CD14-positive monocyte (primary cell): ENCODE results near the gene C1QTNF3. TPM values are rescaled to one million over a fixed set of nuclear protein-coding genes. Genes with fewer than 3 reads are reported as not detected.

Source experiments
- DNase-seq, 3 donors: peaks; one replicate each; pipeline ENCODE4 v3.0.0-alpha.2; 2011 to 2022
- H2AFZ ChIP-seq: 2 replicates; pipeline ENCODE4 v1.6.0; 2012; ENCODE audit warnings: mild to moderate bottlenecking, low read depth, low read length, inconsistent platforms; ENCODE audit not compliant: insufficient read depth, poor library complexity, severe bottlenecking
- H3K27ac ChIP-seq, 2 donors: 1 replicate in 1 of 2; 2 replicates in 1 of 2; pipeline ENCODE4 v1.5.1; 2012 to 2013; ENCODE audit warnings: low read length in 2 of 2, control low read depth in 1 of 2, inconsistent platforms in 1 of 2, low read depth in 1 of 2, mild to moderate bottlenecking in 1 of 2
- H3K27me3 ChIP-seq, 2 donors: one replicate each; pipeline versions ENCODE4 v1.6.0 to v1.6.1; 2011 to 2013; ENCODE audit warnings: low read length in 2 of 2; ENCODE audit not compliant: control insufficient read depth in 2 of 2, insufficient read depth in 2 of 2
- H3K36me3 ChIP-seq, 2 donors: replicated peaks in 1 of 2; 1 replicate in 1 of 2; 2 replicates in 1 of 2; pipeline versions ENCODE4 v1.5.1 to v1.6.1; 2012 to 2013; ENCODE audit warnings: low read length in 2 of 2, control low read depth in 1 of 2, inconsistent platforms in 1 of 2, mild to moderate bottlenecking in 1 of 2; ENCODE audit not compliant: insufficient read depth in 2 of 2, control insufficient read depth in 1 of 2
- H3K4me1 ChIP-seq, 2 donors: 1 replicate in 1 of 2; 2 replicates in 1 of 2; pipeline versions ENCODE4 v1.5.1 to v1.6.1; 2012 to 2013; ENCODE audit warnings: low read length in 2 of 2, control low read depth in 1 of 2, inconsistent platforms in 1 of 2, mild to moderate bottlenecking in 1 of 2, moderate library complexity in 1 of 2; ENCODE audit not compliant: insufficient read depth in 2 of 2, control insufficient read depth in 1 of 2
- H3K4me2 ChIP-seq: replicated peaks from 2 replicates; pipeline ENCODE3; 2012; ENCODE audit warnings: low read length, moderate library complexity, mild to moderate bottlenecking; ENCODE audit not compliant: poor library complexity, severe bottlenecking; ENCODE audit errors: extremely low read depth
- H3K4me3 ChIP-seq, 3 experiments: fragments of 200-600 bp in 1 of 3; sonication (generic) in 1 of 3; replicated peaks in 1 of 3; 1 replicate in 2 of 3; 2 replicates in 1 of 3; pipeline ENCODE4 v1.5.1; 2011 to 2013; ENCODE audit warnings: low read length in 3 of 3, mild to moderate bottlenecking in 3 of 3, control low read depth in 2 of 3, low read depth in 2 of 3, inconsistent platforms in 1 of 3, moderate library complexity in 1 of 3
- H3K79me2 ChIP-seq: 2 replicates; pipeline ENCODE4 v1.6.0; 2012; ENCODE audit warnings: mild to moderate bottlenecking, control low read depth, inconsistent platforms, low read length, moderate library complexity; ENCODE audit not compliant: insufficient read depth
- H3K9ac ChIP-seq: 2 replicates; pipeline ENCODE4 v1.6.0; 2017; ENCODE audit warnings: low read length, mild to moderate bottlenecking; ENCODE audit not compliant: insufficient read depth, poor library complexity, severe bottlenecking
- H3K9me3 ChIP-seq, 2 donors: replicated peaks in 1 of 2; 1 replicate in 1 of 2; 2 replicates in 1 of 2; pipeline versions ENCODE4 v1.5.1 to v1.6.1; 2012 to 2013; ENCODE audit warnings: low read length in 2 of 2, control low read depth in 1 of 2; ENCODE audit not compliant: control insufficient read depth in 1 of 2, insufficient read depth in 1 of 2
- H4K20me1 ChIP-seq: 2 replicates; pipeline ENCODE4 v1.6.0; 2012; ENCODE audit warnings: mild to moderate bottlenecking, low read length, control low read depth, moderate library complexity; ENCODE audit not compliant: insufficient read depth
- H3K27ac Mint-ChIP-seq, 7 donors: one replicate each; pipeline ENCODE4 v1.8.0; 2020; ENCODE audit warnings: mild to moderate bottlenecking in 7 of 7, mixed read lengths in 7 of 7, moderate library complexity in 6 of 7, inconsistent platforms in 2 of 7
- H3K27me3 Mint-ChIP-seq, 3 donors: one replicate each; pipeline ENCODE4 v1.8.0; 2021 to 2022; ENCODE audit warnings: low read depth in 3 of 3, mild to moderate bottlenecking in 3 of 3, mixed read lengths in 3 of 3, moderate library complexity in 3 of 3, inconsistent platforms in 1 of 3
- H3K36me3 Mint-ChIP-seq, 2 donors: one replicate each; pipeline ENCODE4 v1.8.0; 2020; ENCODE audit warnings: mixed read lengths in 2 of 2, inconsistent platforms in 1 of 2, mild to moderate bottlenecking in 1 of 2
- H3K4me1 Mint-ChIP-seq: one replicate; pipeline ENCODE4 v1.8.0; 2020; ENCODE audit warnings: mild to moderate bottlenecking, mixed read lengths
- H3K4me3 Mint-ChIP-seq, 2 donors: one replicate each; pipeline ENCODE4 v1.8.0; 2020; ENCODE audit warnings: mild to moderate bottlenecking in 2 of 2, mixed read lengths in 2 of 2, moderate library complexity in 1 of 2
- H3K9me3 Mint-ChIP-seq, 7 donors: one replicate each; pipeline ENCODE4 v1.8.0; 2020 to 2022; ENCODE audit warnings: mixed read lengths in 7 of 7, mild to moderate bottlenecking in 6 of 7, moderate library complexity in 6 of 7, inconsistent platforms in 2 of 7
- WGBS: methylation state at CpG from one replicate; pipeline ENCODE4 v1.1.5; 2013; ENCODE audit warnings: missing lambda C conversion rate; ENCODE audit not compliant: insufficient coverage; 5-methylcytosine and 5-hydroxymethylcytosine counted together
- intact Hi-C, 2 donors: fragments of 100-400 bp; cut with micrococcal nuclease; formaldehyde crosslinking; loops; one replicate each; pipeline versions ENCODE4 v1.15.0 to v1.15.1; 2023
- polyA plus RNA-seq, 3 donors: library from polyadenylated mRNA; depleted of rRNA in 1 of 3; unstranded in 2 of 3; stranded (reverse) in 1 of 3; fragments of 300-500 nt in 2 of 3; fragments of >200 nt in 1 of 3; fragmentation: Illumina TruSeq in 2 of 3; gene quantifications; 1 replicate in 2 of 3; 2 replicates in 1 of 3; pipeline ENCODE4 v1.2.3, GENCODE V29; 2012 to 2021
- TF ChIP-seq, protein P1 (sequence below): fragments of 200-600 bp; IDR thresholded peaks from one replicate; pipeline ENCODE4 v1.8.0; 2022; ENCODE audit warnings: antibody characterized with exemption, mild to moderate bottlenecking

The C1QTNF3 gene
- polyA plus RNA-seq, 3 donors: 1.5 TPM; not detected in 2

DNA sequence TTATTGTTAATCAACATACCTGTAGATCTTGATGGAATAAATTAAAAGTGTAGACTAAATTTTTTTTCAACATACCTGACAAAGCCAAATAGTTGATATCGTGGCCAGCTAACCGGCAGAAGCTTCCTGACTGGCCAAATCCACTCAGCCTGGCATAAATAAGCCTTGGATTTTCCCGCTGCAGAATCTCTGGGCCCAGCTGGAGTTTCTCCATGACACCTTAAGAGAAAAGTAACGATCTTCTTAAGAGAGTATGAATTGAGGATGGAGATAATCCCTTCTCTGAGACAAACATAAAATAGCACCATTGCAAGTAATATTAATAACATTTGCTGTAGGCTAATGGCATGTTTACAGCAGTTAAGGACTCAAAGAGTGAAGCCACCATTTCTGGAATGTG lies 37.3 kb downstream of the C1QTNF3 start:
- Histone ChIP-seq H3K9ac (no peak overlapping the region), H2AFZ (no peak overlapping the region), H3K79me2 (no peaks in the 10 kb centered on the region), H3K9me3 (no peaks in the 10 kb centered on the region), H3K4me3 (no peak overlapping the region), H4K20me1 (no peaks in the 10 kb centered on the region), H3K27me3 (no peaks in the 10 kb centered on the region), H3K36me3 (peaks cover 4 to 10% of the 10 kb centered on the region in 2 donors), H3K4me1 (peaks cover 13 to 16% of the 10 kb centered on the region in 2 donors), H3K27ac (no peak overlapping the region), H3K4me2 (no peak overlapping the region)
- WGBS: 100% methylated on average over 3 of the region's 4 CpGs
- intact Hi-C loops: no loop called here
- Mint-ChIP-seq H3K27ac (no peak overlapping the region), H3K4me3 (no peak overlapping the region), H3K9me3 (peaks cover 0 to 2% (median 0%) of the 10 kb centered on the region in 7 donors), H3K36me3 (peaks cover 5 to 20% of the 10 kb centered on the region in 2 donors), H3K27me3 (peaks cover 0 to 2% (median 0%) of the 10 kb centered on the region in 3 donors), H3K4me1 (peaks cover 24% of the 10 kb centered on the region)
- DNase-seq: no peak
- TF ChIP-seq, protein P1, sequence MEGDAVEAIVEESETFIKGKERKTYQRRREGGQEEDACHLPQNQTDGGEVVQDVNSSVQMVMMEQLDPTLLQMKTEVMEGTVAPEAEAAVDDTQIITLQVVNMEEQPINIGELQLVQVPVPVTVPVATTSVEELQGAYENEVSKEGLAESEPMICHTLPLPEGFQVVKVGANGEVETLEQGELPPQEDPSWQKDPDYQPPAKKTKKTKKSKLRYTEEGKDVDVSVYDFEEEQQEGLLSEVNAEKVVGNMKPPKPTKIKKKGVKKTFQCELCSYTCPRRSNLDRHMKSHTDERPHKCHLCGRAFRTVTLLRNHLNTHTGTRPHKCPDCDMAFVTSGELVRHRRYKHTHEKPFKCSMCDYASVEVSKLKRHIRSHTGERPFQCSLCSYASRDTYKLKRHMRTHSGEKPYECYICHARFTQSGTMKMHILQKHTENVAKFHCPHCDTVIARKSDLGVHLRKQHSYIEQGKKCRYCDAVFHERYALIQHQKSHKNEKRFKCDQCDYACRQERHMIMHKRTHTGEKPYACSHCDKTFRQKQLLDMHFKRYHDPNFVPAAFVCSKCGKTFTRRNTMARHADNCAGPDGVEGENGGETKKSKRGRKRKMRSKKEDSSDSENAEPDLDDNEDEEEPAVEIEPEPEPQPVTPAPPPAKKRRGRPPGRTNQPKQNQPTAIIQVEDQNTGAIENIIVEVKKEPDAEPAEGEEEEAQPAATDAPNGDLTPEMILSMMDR: no peak

DNA sequence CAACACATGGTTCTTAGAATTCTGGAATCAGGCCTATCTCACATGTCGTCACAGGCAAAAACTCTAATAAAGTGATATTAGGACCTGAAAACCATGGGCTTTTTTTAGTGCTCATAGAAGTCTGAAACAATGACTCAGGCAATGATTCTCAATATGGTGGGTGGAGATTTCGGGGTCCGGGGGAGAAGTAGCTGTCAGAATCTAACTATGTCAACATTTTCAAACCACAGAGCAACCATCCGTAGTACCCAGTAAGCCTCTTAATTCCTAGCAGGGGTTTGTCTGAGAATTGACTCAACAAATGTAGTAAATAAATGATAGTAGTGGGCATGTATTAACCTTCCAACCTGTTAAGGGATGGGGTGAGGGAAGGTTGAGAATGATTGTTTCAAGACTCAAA lies 37.8 kb downstream of the C1QTNF3 start:
- DNase-seq: no peak
- Mint-ChIP-seq H3K9me3 (peaks cover 0 to 2% (median 0%) of the 10 kb centered on the region in 7 donors), H3K4me1 (peaks cover 24% of the 10 kb centered on the region), H3K36me3 (peaks cover 5 to 20% of the 10 kb centered on the region in 2 donors), H3K27me3 (peaks cover 0 to 2% (median 0%) of the 10 kb centered on the region in 3 donors), H3K27ac (no peak overlapping the region), H3K4me3 (no peak overlapping the region)
- no peaks in the 10 kb centered on the region for H3K79me2 ChIP-seq
- intact Hi-C loops: no loop called here
- WGBS: no CpG with 5 or more reads among the region's 4 CpGs
- H3K9ac ChIP-seq: no peak overlapping the region
- no peaks in the 10 kb centered on the region for H4K20me1 ChIP-seq
- peaks cover 4 to 10% of the 10 kb centered on the region in 2 donors for H3K36me3 ChIP-seq
- H3K27ac ChIP-seq: no peak overlapping the region
- H3K4me3 ChIP-seq: no peak overlapping the region
- no peaks in the 10 kb centered on the region for H3K9me3 ChIP-seq
- TF ChIP-seq, protein P1: no peak
- H2AFZ ChIP-seq: no peak overlapping the region
- H3K4me2 ChIP-seq: no peak overlapping the region
- H3K4me1 ChIP-seq: peaks cover 13 to 16% of the 10 kb centered on the region in 2 donors
- no peaks in the 10 kb centered on the region for H3K27me3 ChIP-seq
